Esophagus squamous epithelium (tissue), 4 donors: ENCODE data around the gene P2RX4.

Experiments used
- CTCF ChIP-seq, 6 experiments: fragments of 450-650 bp in 4 of 6; fragments of 200-600 bp in 2 of 6; sonication (generic) in 2 of 6; IDR thresholded peaks; one replicate each; pipeline ENCODE4 v1.5.1; 2016 to 2019; ENCODE audit warnings: antibody characterized with exemption in 6 of 6, mild to moderate bottlenecking in 4 of 6, moderate library complexity in 4 of 6
- POLR2A ChIP-seq, 4 donors: fragments of 450-650 bp; IDR thresholded peaks; one replicate each; pipeline ENCODE4 v1.6.1; 2017; ENCODE audit warnings: antibody characterized with exemption in 4 of 4, mild to moderate bottlenecking in 4 of 4, moderate library complexity in 3 of 4

- TF ChIP-seq CTCF (IDR thresholded peaks at IDR 0.05) (no peak), POLR2A (IDR thresholded peaks at IDR 0.05) (no peak)
These were observed 68.5 kb downstream of the P2RX4 start for GRCh38 chr12:121278169-121279070.
